ENCODE results near the gene ACMSD. TPM values are rescaled to one million over a fixed set of nuclear protein-coding genes. Genes with fewer than 3 reads are reported as not detected.

ACMSD gene
- total RNA-seq, 4 donors from 2014 or later = 0.29 TPM; not detected in 3

DNA sequence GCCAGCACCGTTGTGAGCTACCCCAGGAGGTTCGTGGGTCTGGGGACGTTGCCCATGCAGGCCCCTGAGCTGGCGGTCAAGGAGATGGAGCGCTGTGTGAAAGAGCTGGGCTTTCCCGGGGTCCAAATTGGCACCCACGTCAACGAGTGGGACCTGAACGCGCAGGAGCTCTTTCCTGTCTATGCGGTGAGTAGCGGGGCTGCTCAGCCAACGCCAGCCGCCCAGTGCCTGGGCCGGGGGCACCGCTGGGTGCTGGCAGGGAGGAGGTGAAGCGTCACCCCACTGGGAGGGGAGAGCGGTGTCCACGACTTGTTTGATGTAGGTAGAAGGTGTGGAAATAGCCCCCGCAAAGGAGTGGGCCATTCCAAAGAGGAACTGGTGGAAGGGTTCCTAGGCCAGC, 25.0 kb downstream of the ACMSD start:
- DNase-seq = no peak
- Histone ChIP-seq H3K27me3 (no peaks in the 10 kb centered on the region), H3K9me3 (no peaks in the 10 kb centered on the region), H3K4me3 (no peak overlapping the region), H3K36me3 (no peaks in the 10 kb centered on the region), H3K4me1 (no peaks in the 10 kb centered on the region), H3K27ac (no peak overlapping the region)
- in situ Hi-C loops (cut with MboI; ENCODE audit: low sequenced_read_pairs in 4 of 4) (no loop called here), intact Hi-C loops (cut with DNase I; ENCODE audit: low total_unique reads) (no loop called here)
- TF ChIP-seq POLR2A (IDR thresholded peaks at IDR 0.05) = no peak
- TF ChIP-seq, protein P1, sequence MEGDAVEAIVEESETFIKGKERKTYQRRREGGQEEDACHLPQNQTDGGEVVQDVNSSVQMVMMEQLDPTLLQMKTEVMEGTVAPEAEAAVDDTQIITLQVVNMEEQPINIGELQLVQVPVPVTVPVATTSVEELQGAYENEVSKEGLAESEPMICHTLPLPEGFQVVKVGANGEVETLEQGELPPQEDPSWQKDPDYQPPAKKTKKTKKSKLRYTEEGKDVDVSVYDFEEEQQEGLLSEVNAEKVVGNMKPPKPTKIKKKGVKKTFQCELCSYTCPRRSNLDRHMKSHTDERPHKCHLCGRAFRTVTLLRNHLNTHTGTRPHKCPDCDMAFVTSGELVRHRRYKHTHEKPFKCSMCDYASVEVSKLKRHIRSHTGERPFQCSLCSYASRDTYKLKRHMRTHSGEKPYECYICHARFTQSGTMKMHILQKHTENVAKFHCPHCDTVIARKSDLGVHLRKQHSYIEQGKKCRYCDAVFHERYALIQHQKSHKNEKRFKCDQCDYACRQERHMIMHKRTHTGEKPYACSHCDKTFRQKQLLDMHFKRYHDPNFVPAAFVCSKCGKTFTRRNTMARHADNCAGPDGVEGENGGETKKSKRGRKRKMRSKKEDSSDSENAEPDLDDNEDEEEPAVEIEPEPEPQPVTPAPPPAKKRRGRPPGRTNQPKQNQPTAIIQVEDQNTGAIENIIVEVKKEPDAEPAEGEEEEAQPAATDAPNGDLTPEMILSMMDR (IDR thresholded peaks at IDR 0.05 in 4 of 5, conservative IDR thresholded peaks at IDR 0.05 in 1 of 5) = no peak
- no peak for ATAC-seq

DNA sequence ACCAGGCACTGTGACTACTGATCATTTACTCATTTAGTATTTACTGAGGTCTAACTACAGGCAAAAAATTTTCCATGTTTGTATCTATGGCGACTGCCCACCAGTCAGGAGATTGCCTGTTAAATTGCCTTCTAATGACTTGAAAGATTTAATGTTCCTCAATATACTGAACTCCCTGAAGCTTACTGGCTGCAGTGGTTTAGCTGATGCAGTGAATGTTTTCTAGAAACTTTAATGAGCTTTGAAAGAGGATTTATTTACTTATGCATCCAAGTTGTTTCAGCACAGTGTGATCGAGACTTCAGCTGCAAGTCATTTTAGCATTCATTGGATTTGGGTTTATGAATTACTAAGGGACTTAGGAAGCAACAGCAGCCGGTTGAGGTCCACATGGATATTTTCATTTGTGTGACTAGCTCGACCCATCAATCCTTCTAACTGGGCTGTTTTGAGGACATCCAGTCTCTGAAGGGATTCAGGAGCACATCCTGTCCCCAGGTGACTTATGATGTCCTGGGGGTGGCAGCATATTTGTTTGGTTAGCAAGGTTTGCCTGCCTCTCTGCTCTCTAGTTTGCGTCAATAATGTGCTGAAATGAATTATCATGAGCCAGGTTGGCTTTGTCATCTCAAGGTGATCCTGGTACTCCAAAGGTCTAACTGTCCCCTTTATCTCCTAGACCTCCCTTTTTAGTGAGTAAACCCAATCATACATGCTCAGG, 26.8 kb downstream of the ACMSD start:
- Histone ChIP-seq H3K9me3 (no peaks in the 10 kb centered on the region), H3K27ac (no peak overlapping the region), H3K4me3 (no peak overlapping the region), H3K4me1 (no peaks in the 10 kb centered on the region), H3K36me3 (no peaks in the 10 kb centered on the region), H3K27me3 (no peaks in the 10 kb centered on the region)
- ATAC-seq = no peak
- no peak for DNase-seq
- in situ Hi-C loops (cut with MboI; ENCODE audit: low sequenced_read_pairs in 4 of 4) = no loop called here
- TF ChIP-seq POLR2A (IDR thresholded peaks at IDR 0.05) = no peak
- TF ChIP-seq, protein P1 (IDR thresholded peaks at IDR 0.05 in 4 of 5, conservative IDR thresholded peaks at IDR 0.05 in 1 of 5) = no peak
- intact Hi-C loops (cut with DNase I; ENCODE audit: low total_unique reads) = no loop called here

DNA sequence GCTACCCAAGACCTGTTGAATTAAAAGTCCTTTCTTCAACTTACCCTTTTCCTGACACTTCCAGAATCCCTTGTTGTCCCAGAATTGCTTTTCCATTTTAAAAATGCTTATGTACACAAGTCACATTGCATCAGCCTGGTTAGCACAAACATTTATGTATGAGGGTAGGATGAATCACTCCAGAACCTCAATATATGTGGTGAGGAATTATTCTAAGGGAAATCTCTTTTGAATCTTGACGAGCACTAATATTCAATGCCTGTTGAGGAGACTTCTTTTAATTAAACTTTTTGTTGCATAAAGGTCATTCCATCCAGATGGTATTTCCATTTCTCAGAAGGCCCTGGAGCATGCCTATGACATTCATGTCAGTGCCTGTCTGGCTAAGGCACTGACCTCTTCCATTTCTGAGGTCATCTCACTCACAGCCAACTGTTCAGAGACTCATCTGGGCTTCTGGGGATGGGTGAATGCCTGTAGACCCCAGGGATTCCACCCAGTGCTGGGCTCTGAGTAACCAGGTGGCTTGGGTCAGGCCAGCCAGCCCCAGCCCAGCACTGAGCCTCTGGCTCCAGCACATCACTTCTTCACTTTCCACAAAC, 28.2 kb downstream of the ACMSD start:
- Histone ChIP-seq H3K27me3 (no peaks in the 10 kb centered on the region), H3K9me3 (no peaks in the 10 kb centered on the region), H3K4me1 (no peaks in the 10 kb centered on the region), H3K36me3 (no peaks in the 10 kb centered on the region), H3K27ac (no peak overlapping the region), H3K4me3 (no peak overlapping the region)
- no peak for TF ChIP-seq POLR2A (IDR thresholded peaks at IDR 0.05)
- TF ChIP-seq, protein P1 (IDR thresholded peaks at IDR 0.05 in 4 of 5, conservative IDR thresholded peaks at IDR 0.05 in 1 of 5) = no peak
- in situ Hi-C loops (cut with MboI; ENCODE audit: low sequenced_read_pairs in 4 of 4) (no loop called here), intact Hi-C loops (cut with DNase I; ENCODE audit: low total_unique reads) (no loop called here)
- DNase-seq (no peak), ATAC-seq (no peak)

DNA sequence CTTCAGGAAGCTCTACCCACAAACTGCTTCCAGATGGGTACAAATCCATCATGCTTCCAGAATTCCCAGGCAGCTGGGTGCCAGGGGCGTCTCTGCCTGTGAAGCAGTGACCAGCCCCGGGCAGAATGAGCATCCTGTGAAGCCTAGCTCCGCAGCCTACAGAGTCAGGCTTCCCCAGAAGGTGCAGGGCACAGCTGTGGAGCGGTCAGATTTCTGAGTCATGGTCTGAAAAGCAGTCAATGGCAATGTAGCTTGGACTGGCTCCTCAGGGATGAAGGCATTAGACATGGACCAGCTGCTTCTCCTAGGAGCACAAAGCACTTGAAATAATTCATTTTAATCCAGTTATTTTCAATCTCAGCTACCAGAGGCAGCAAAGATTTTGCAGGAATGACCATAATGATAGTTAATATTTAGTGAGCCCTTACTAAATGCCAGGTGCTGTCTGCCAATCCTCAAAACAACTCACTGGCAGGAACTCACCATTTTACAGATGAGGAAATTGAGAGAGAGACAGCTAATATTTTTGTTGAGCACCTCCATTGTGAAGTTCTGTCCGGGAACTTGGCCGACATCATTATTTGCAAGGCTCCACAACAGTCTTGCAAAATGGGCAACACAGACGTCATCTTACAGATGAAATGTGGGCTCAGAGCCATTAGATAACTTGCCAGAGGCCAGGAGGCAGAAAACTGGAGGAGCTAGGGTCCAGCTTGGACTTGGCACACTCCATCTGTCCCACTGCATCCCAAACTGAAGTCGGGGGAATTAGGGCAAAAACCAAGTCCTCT, 31.7 kb downstream of the ACMSD start:
- no peaks in the 10 kb centered on the region for H3K9me3 ChIP-seq
- no peak overlapping the region for H3K4me3 ChIP-seq
- no peaks in the 10 kb centered on the region for H3K27me3 ChIP-seq
- H3K4me1 ChIP-seq = no peaks in the 10 kb centered on the region
- H3K27ac ChIP-seq = no peak overlapping the region
- in situ Hi-C loops (cut with MboI; ENCODE audit: low sequenced_read_pairs in 4 of 4) (no loop called here), intact Hi-C loops (cut with DNase I; ENCODE audit: low total_unique reads) (no loop called here)
- no peak for TF ChIP-seq POLR2A (IDR thresholded peaks at IDR 0.05)
- TF ChIP-seq, protein P1 (IDR thresholded peaks at IDR 0.05 in 4 of 5, conservative IDR thresholded peaks at IDR 0.05 in 1 of 5) = no peak
- DNase-seq (no peak), ATAC-seq (no peak)
- no peaks in the 10 kb centered on the region for H3K36me3 ChIP-seq

Measured in gastrocnemius medialis (tissue), 4 donors.